HepG2 (cell line): ENCODE results near the gene MCU. TPM values are rescaled to one million over a fixed set of nuclear protein-coding genes. Genes with fewer than 3 reads are reported as not detected.
"Not testable (repeated sequence)": the region's sequence is repeated elsewhere in the genome, so short reads cannot be mapped to it uniquely, and the experiment has no call there.

Experiments used
- ATAC-seq: fragments of 200-7000 bp; cut with Tn5 transposase; 3 replicates; pipeline ENCODE4 v1.9.1; 2020; ENCODE audit warnings: mild to moderate bottlenecking, moderate library complexity
- BruUV-seq: library from RNA; stranded (reverse); fragments of 400-500 nt; replicated peaks from 2 replicates; lab custom pipeline; 2021; lab: Mats Ljungman, UMichigan
- CTCF ChIA-PET: fragments of 300-600 bp; formaldehyde crosslinking; extraction: SDS; loops from one replicate; lab custom pipeline; 2021; ENCODE audit warnings: low total read pairs, inconsistent platforms, low intra/inter-chr PET ratio; lab: Yijun Ruan, JAX
- POLR2A ChIA-PET: fragments of 350-600 bp; sonication (Branson Sonifier 250); formaldehyde crosslinking; loops from one replicate; lab custom pipeline; 2020; ENCODE audit warnings: antibody characterized with exemption, inconsistent platforms; lab: Yijun Ruan, JAX
- DNase-seq: peaks from one replicate; pipeline ENCODE4 v3.0.0-alpha.2; 2015; ENCODE audit warnings: low spot score
- FAIRE-seq: peaks from 3 replicates; lab custom pipeline; 2011; peaks lifted over from hg19 to GRCh38; lab: Jason Lieb, UNC
- H2AFZ ChIP-seq: one replicate; pipeline ENCODE4 v1.6.1; 2011; ENCODE audit warnings: low read length, inconsistent platforms
- H3K27ac ChIP-seq: fragments of 300-600 bp; 3 replicates; pipeline ENCODE4 v1.8.0; 2011; ENCODE audit warnings: mixed run types, mild to moderate bottlenecking, mixed read lengths, low read length, inconsistent platforms; ENCODE audit not compliant: insufficient read depth; ENCODE audit errors: extremely low read length
- H3K27me3 ChIP-seq, 2 experiments: fragments of 200-600 bp in 1 of 2; 2 replicates in 1 of 2; 3 replicates in 1 of 2; pipeline versions ENCODE4 v1.6.0 to v1.8.0; 2011; ENCODE audit warnings: low read length in 2 of 2, mild to moderate bottlenecking in 2 of 2, moderate library complexity in 2 of 2, inconsistent platforms in 1 of 2; ENCODE audit not compliant: insufficient read depth in 2 of 2, control insufficient read depth in 1 of 2
- H3K36me3 ChIP-seq, 2 experiments: fragments of 200-600 bp in 1 of 2; replicated peaks in 1 of 2; 2 replicates in 1 of 2; 3 replicates in 1 of 2; pipeline versions ENCODE4 v1.5.1 to v1.8.0; 2011; ENCODE audit warnings: low read length in 2 of 2, inconsistent platforms in 1 of 2; ENCODE audit not compliant: insufficient read depth in 2 of 2, control insufficient read depth in 1 of 2
- H3K4me1 ChIP-seq: 2 replicates; pipeline ENCODE4 v1.5.1; 2012; ENCODE audit warnings: low read length, inconsistent platforms; ENCODE audit not compliant: insufficient read depth
- H3K4me2 ChIP-seq: 2 replicates; pipeline ENCODE4 v1.6.0; 2011; ENCODE audit warnings: low read depth, low read length, inconsistent platforms
- H3K4me3 ChIP-seq, 3 experiments: fragments of 200-600 bp in 1 of 3; sonication (generic), shearing (Covaris generic) in 1 of 3; replicated peaks in 1 of 3; 2 replicates each; pipeline ENCODE4 v1.5.1; 2011 to 2016; ENCODE audit warnings: low read length in 3 of 3, inconsistent platforms in 2 of 3, low read depth in 2 of 3, mild to moderate bottlenecking in 2 of 3, control low read depth in 1 of 3, mixed read lengths in 1 of 3; ENCODE audit not compliant: insufficient read depth in 1 of 3
- H3K79me2 ChIP-seq: one replicate; pipeline ENCODE4 v1.6.1; 2011; ENCODE audit warnings: low read length, inconsistent platforms; ENCODE audit not compliant: insufficient read depth
- H3K9ac ChIP-seq: 2 replicates; pipeline ENCODE4 v1.6.0; 2011; ENCODE audit warnings: mild to moderate bottlenecking, low read depth, low read length, inconsistent platforms; ENCODE audit not compliant: insufficient read depth
- H3K9me3 ChIP-seq: 2 replicates; pipeline ENCODE4 v1.5.1; 2012; ENCODE audit warnings: mild to moderate bottlenecking, low read length
- H4K20me1 ChIP-seq: 2 replicates; pipeline ENCODE4 v1.6.0; 2011; ENCODE audit warnings: inconsistent platforms, mild to moderate bottlenecking, low read length, moderate library complexity; ENCODE audit not compliant: insufficient read depth
- ZNF382 ChIP-seq: sonication (generic); formaldehyde crosslinking; IDR thresholded peaks from 2 replicates; pipeline ENCODE4 v1.5.0; 2020; ENCODE audit warnings: missing genetic modification reagents, mild to moderate bottlenecking, borderline replicate concordance
- WGBS: methylation state at CpG from one replicate; pipeline ENCODE4 v1.1.6; 2017; ENCODE audit warnings: low lambda C conversion rate; 5-methylcytosine and 5-hydroxymethylcytosine counted together
- in situ Hi-C: cut with HindIII; loops from 2 replicates; pipeline ENCODE4 v1.10.0; 2017; ENCODE audit warnings: low pct_unique_long_range_greater_than_20kb; ENCODE audit not compliant: extremely low pct_ligation_motif_present
- intact Hi-C: fragments of 100-400 bp; cut with micrococcal nuclease; formaldehyde crosslinking; loops from one replicate; pipeline ENCODE4 v1.10.0; 2022; ENCODE audit not compliant: unreplicated experiment
- polyA plus RNA-seq, 8 experiments: library from polyadenylated mRNA; depleted of rRNA in 3 of 8; stranded (reverse) in 7 of 8; unstranded in 1 of 8; fragments of >200 nt; fragmentation: Illumina TruSeq in 4 of 8; extraction: Trizol in 4 of 8; gene quantifications; 2 replicates each; pipeline versions ENCODE4 v1.2.1 to v1.2.3, GENCODE V29; 2011 to 2016; ENCODE audit warnings: low read depth in 4 of 8, missing spikeins in 1 of 8, mixed read lengths in 1 of 8; ENCODE audit not compliant: insufficient read depth in 1 of 8
- total RNA-seq, 5 experiments: library from RNA; depleted of rRNA; stranded (reverse); fragments of >200 nt; fragmentation: Illumina TruSeq; extraction: Trizol; gene quantifications; 2 replicates each; pipeline ENCODE4 v1.2.3, GENCODE V29; 2016; ENCODE audit warnings: low read depth in 1 of 5

The MCU gene
- total and polyA plus RNA-seq, 2 of the 13 experiments (the other 11 are each of a cell fraction or from before 2014, with no cell fraction given): 25.9 to 64.5 TPM

GRCh38 chr10:72765051-72765745 lies 73.3 kb downstream of the MCU start:
- no peaks in the 10 kb centered on the region for H3K27me3 ChIP-seq
- in situ Hi-C loops: no loop called here
- ChIA-PET CTCF (no interaction called here), POLR2A (no interaction called here)
- no peaks in the 10 kb centered on the region; a peak in 1 of 5 replicates for H3K36me3 ChIP-seq
- H3K9me3 ChIP-seq: no peaks in the 10 kb centered on the region
- ATAC-seq (no peak), FAIRE-seq (no peak), DNase-seq (no peak)
- no peak overlapping the region for H3K4me2 ChIP-seq
- H3K27ac ChIP-seq: no peak overlapping the region
- no peaks in the 10 kb centered on the region for H4K20me1 ChIP-seq
- WGBS: 96% methylated on average over 3 of the region's 3 CpGs
- no peak overlapping the region for H2AFZ ChIP-seq
- peaks cover 2% of the 10 kb centered on the region for H3K79me2 ChIP-seq
- no peak overlapping the region for H3K9ac ChIP-seq
- no peak overlapping the region for H3K4me3 ChIP-seq
- H3K4me1 ChIP-seq: no peaks in the 10 kb centered on the region
- no peak for TF ChIP-seq ZNF382 (CRISPR knock-in tag)
- intact Hi-C loops: no loop called here
- BruUV-seq: no TSS peak

GRCh38 chr10:72771195-72771594 lies 79.3 kb downstream of the MCU start:
- H3K4me2 ChIP-seq, H3K9me3 ChIP-seq, ATAC-seq, CTCF ChIA-PET, in situ Hi-C loops, H3K4me3 ChIP-seq, DNase-seq, H3K36me3 ChIP-seq, POLR2A ChIA-PET, H3K4me1 ChIP-seq, H3K27me3 ChIP-seq, BruUV-seq, FAIRE-seq, H3K9ac ChIP-seq, H3K27ac ChIP-seq, H2AFZ ChIP-seq, H3K79me2 ChIP-seq, intact Hi-C loops, H4K20me1 ChIP-seq: not testable (repeated sequence)
